Gastrocnemius medialis (tissue), 4 donors: ENCODE measurements around the gene ATXN1. TPM values are rescaled to one million over a fixed set of nuclear protein-coding genes. Genes with fewer than 3 reads are reported as not detected.
"Not testable (repeated sequence)": the region's sequence is repeated elsewhere in the genome, so short reads cannot be mapped to it uniquely, and the experiment has no call there.

Source experiments
- ATAC-seq, 2 donors: fragments of 150-250 bp; one replicate each; pipeline ENCODE4 v1.9.1; 2016
- DNase-seq, 2 donors: peaks; one replicate each; pipeline ENCODE4 v3.0.0-alpha.2; 2019
- H3K27ac ChIP-seq, 4 donors: fragments of 200-600 bp; sonication (generic); 1 replicate in 1 of 4; 2 replicates in 3 of 4; pipeline ENCODE4 v1.5.1; 2016 to 2018; ENCODE audit warnings: mild to moderate bottlenecking in 2 of 4, moderate library complexity in 1 of 4
- H3K27me3 ChIP-seq, 3 donors: fragments of 200-600 bp; sonication (generic) in 2 of 3; 1 replicate in 1 of 3; 2 replicates in 2 of 3; pipeline versions ENCODE4 v1.5.1 to v1.6.0; 2016 to 2019; ENCODE audit warnings: mild to moderate bottlenecking in 1 of 3, moderate library complexity in 1 of 3
- H3K36me3 ChIP-seq, 2 donors: fragments of 200-600 bp; sonication (generic) in 1 of 2; one replicate each; pipeline ENCODE4 v1.5.1; 2017 to 2018
- H3K4me1 ChIP-seq, 2 donors: fragments of 200-600 bp; sonication (generic) in 1 of 2; one replicate each; pipeline ENCODE4 v1.5.1; 2016 to 2017; ENCODE audit warnings: mild to moderate bottlenecking in 2 of 2
- H3K4me3 ChIP-seq, 4 donors: fragments of 200-600 bp; sonication (generic) in 3 of 4; 1 replicate in 1 of 4; 2 replicates in 3 of 4; pipeline ENCODE4 v1.5.1; 2016 to 2019; ENCODE audit warnings: mild to moderate bottlenecking in 2 of 4
- H3K9me3 ChIP-seq, 3 donors: fragments of 200-600 bp; sonication (generic) in 2 of 3; 1 replicate in 1 of 3; 2 replicates in 2 of 3; pipeline ENCODE4 v1.5.1; 2016 to 2019
- POLR2A ChIP-seq, 2 donors: fragments of 450-650 bp; IDR thresholded peaks; one replicate each; pipeline ENCODE4 v1.6.1; 2017; ENCODE audit warnings: antibody characterized with exemption in 2 of 2, mild to moderate bottlenecking in 2 of 2, moderate library complexity in 2 of 2
- in situ Hi-C, 4 donors: fragments of 200-750 bp; cut with MboI; loops; one replicate each; pipeline versions ENCODE4 v1.15.0 to v1.8.0; 2017; ENCODE audit warnings: low sequenced_read_pairs in 4 of 4
- intact Hi-C: fragments of 100-400 bp; cut with DNase I; formaldehyde crosslinking; loops from one replicate; pipeline ENCODE4 v1.15.1; 2023; ENCODE audit warnings: low total_unique reads
- total RNA-seq, 4 donors: library from RNA; depleted of rRNA; stranded (reverse); fragments of >200 nt; gene quantifications; one replicate each; pipeline versions ENCODE4 v1.1.0 to v1.2.3, GENCODE V29; 2016
- TF ChIP-seq, protein P1 (sequence below), 5 experiments: fragments of 450-650 bp in 3 of 5; fragments of 200-600 bp in 2 of 5; sonication (generic) in 2 of 5; IDR thresholded peaks in 4 of 5; conservative IDR thresholded peaks in 1 of 5; 1 replicate in 4 of 5; 2 replicates in 1 of 5; pipeline ENCODE4 v1.5.1; 2016 to 2019; ENCODE audit warnings: antibody characterized with exemption in 5 of 5, mild to moderate bottlenecking in 3 of 5, moderate library complexity in 3 of 5

The ATXN1 gene
- total RNA-seq, 4 donors from 2014 or later: 21.8 to 42.9 (median 33.1) TPM

GRCh38 chr6:16406966-16407365, 354.3 kb downstream of the ATXN1 start:
- TF ChIP-seq POLR2A (IDR thresholded peaks at IDR 0.05): no peak
- TF ChIP-seq, protein P1, sequence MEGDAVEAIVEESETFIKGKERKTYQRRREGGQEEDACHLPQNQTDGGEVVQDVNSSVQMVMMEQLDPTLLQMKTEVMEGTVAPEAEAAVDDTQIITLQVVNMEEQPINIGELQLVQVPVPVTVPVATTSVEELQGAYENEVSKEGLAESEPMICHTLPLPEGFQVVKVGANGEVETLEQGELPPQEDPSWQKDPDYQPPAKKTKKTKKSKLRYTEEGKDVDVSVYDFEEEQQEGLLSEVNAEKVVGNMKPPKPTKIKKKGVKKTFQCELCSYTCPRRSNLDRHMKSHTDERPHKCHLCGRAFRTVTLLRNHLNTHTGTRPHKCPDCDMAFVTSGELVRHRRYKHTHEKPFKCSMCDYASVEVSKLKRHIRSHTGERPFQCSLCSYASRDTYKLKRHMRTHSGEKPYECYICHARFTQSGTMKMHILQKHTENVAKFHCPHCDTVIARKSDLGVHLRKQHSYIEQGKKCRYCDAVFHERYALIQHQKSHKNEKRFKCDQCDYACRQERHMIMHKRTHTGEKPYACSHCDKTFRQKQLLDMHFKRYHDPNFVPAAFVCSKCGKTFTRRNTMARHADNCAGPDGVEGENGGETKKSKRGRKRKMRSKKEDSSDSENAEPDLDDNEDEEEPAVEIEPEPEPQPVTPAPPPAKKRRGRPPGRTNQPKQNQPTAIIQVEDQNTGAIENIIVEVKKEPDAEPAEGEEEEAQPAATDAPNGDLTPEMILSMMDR (IDR thresholded peaks at IDR 0.05 in 4 of 5, conservative IDR thresholded peaks at IDR 0.05 in 1 of 5): no peak
- ATAC-seq: no peak
- Histone ChIP-seq H3K36me3 (no peaks in the 10 kb centered on the region), H3K4me1 (peaks cover 5 to 11% of the 10 kb centered on the region in 2 donors), H3K9me3 (no peaks in the 10 kb centered on the region), H3K27me3 (no peaks in the 10 kb centered on the region), H3K4me3 (no peak overlapping the region), H3K27ac (no peak overlapping the region)
- in situ Hi-C loops (loop anchor here (5.0 to 10.0 kb wide), 4 partner anchors 62 to 72 kb away; no protein-coding TSS in a partner anchor), intact Hi-C loops (no loop called here)
- no peak for DNase-seq

- H3K9me3 ChIP-seq, H3K36me3 ChIP-seq, H3K4me3 ChIP-seq, ATAC-seq, intact Hi-C loops, H3K27ac ChIP-seq, DNase-seq, H3K27me3 ChIP-seq, H3K4me1 ChIP-seq: not testable (repeated sequence)
- in situ Hi-C loops: loop anchor here (5.0 to 10.0 kb wide), 4 partner anchors 62 to 72 kb away; no protein-coding TSS in a partner anchor
These were observed 354.7 kb downstream of the ATXN1 start for GRCh38 chr6:16406538-16406937.

DNA sequence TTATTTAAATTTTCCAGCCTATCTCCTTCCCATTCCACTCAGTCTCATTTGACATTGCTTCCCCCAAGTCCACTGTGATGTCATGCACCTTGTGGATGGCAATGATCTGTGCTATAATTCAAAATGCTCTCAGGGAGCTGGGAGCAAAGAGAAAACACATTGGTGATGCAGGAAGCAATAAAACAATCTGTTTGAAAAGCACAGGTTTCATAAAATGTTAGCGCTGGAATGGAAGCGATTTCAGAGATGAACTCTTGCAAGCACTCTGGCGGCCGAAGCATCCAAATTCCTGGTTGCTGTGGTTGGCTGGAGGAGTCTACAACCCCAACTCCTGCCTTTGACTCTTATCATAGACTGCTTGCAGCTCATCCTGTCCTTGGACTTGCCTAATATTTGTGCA, 355.9 kb downstream of the ATXN1 start:
- Histone ChIP-seq H3K4me1 (peaks cover 5% of the 10 kb centered on the region in 2 donors), H3K9me3 (no peaks in the 10 kb centered on the region), H3K27me3 (no peaks in the 10 kb centered on the region), H3K4me3 (no peak overlapping the region), H3K36me3 (no peaks in the 10 kb centered on the region), H3K27ac (no peak overlapping the region)
- ATAC-seq (no peak), DNase-seq (no peak)
- in situ Hi-C loops (loop anchor here (5.0 to 10.0 kb wide), 4 partner anchors 61 to 71 kb away; no protein-coding TSS in a partner anchor), intact Hi-C loops (no loop called here)
- TF ChIP-seq POLR2A (IDR thresholded peaks at IDR 0.05): no peak
- TF ChIP-seq, protein P1 (IDR thresholded peaks at IDR 0.05 in 4 of 5, conservative IDR thresholded peaks at IDR 0.05 in 1 of 5): no peak

- Histone ChIP-seq H3K9me3 (no peaks in the 10 kb centered on the region), H3K4me1 (peaks cover 0 to 3% of the 10 kb centered on the region in 2 donors), H3K36me3 (no peaks in the 10 kb centered on the region), H3K27me3 (no peaks in the 10 kb centered on the region), H3K4me3 (no peak overlapping the region), H3K27ac (no peak overlapping the region)
- in situ Hi-C loops: loop anchor here in 2 of 4 donors (10.0 kb wide), 2 partner anchors 60 to 70 kb away; no protein-coding TSS in a partner anchor
- no peak for ATAC-seq
- no peak for TF ChIP-seq POLR2A (IDR thresholded peaks at IDR 0.05)
- TF ChIP-seq, protein P1 (IDR thresholded peaks at IDR 0.05 in 4 of 5, conservative IDR thresholded peaks at IDR 0.05 in 1 of 5): no peak
- intact Hi-C loops: no loop called here
- no peak for DNase-seq
These were observed 356.8 kb downstream of the ATXN1 start for GRCh38 chr6:16404456-16404855.

DNA sequence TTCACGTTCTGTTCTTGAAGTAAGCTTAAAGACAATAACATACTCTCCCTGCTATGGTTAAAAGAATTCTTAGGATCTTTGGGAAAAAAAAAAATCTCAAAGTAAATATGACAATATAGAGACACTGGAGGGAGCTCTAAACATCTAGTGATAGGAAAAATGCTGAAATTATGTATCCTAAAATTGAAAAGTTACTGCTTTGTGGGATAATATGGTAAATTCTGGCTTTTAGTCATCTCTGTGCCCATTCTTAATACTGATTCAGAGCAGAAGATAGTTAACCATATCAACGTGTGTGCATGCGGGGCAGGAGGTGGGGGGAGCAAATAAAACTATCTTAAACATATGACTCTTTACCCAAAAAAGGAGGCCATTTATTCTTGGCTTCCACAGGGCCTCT, 357.4 kb downstream of the ATXN1 start:
- ATAC-seq (no peak), DNase-seq (no peak)
- H3K4me1 ChIP-seq: no peaks in the 10 kb centered on the region
- H3K9me3 ChIP-seq: no peaks in the 10 kb centered on the region
- in situ Hi-C loops (loop anchor here in 2 of 4 donors (10.0 kb wide), 2 partner anchors 59 to 69 kb away; no protein-coding TSS in a partner anchor), intact Hi-C loops (no loop called here)
- H3K36me3 ChIP-seq: no peaks in the 10 kb centered on the region
- no peak overlapping the region for H3K4me3 ChIP-seq
- no peaks in the 10 kb centered on the region for H3K27me3 ChIP-seq
- TF ChIP-seq, protein P1 (IDR thresholded peaks at IDR 0.05 in 4 of 5, conservative IDR thresholded peaks at IDR 0.05 in 1 of 5): no peak
- TF ChIP-seq POLR2A (IDR thresholded peaks at IDR 0.05): no peak
- H3K27ac ChIP-seq: no peak overlapping the region
